Activated CD8-positive, alpha-beta memory T cell treated with anti-CD3 and anti-CD28 coated beads for 4 hours (primary cell): ENCODE results near the gene CLEC19A.

ENCODE experiments used
- DNase-seq, 2 donors: peaks; one replicate each; pipeline ENCODE4 v3.0.0-alpha.2; 2020; ENCODE audit warnings: low read depth in 2 of 2

Gene CLEC19A

GRCh38 chr16:19323596-19323995, 38.1 kb downstream of the CLEC19A start:
- no peak for DNase-seq

- no peak for DNase-seq
These were observed 42.8 kb downstream of the CLEC19A start for GRCh38 chr16:19328364-19328763.

- DNase-seq = no peak
These were observed 44.4 kb downstream of the CLEC19A start for GRCh38 chr16:19329932-19330331.

GRCh38 chr16:19330841-19331397, 45.4 kb downstream of the CLEC19A start:
- DNase-seq = no peak

- no peak for DNase-seq
These were observed 46.3 kb downstream of the CLEC19A start for GRCh38 chr16:19331794-19332193.

GRCh38 chr16:19338335-19338734, 52.8 kb downstream of the CLEC19A start:
- DNase-seq = no peak

GRCh38 chr16:19344224-19344801, 58.8 kb downstream of the CLEC19A start:
- DNase-seq = no peak

GRCh38 chr16:19344980-19345379, 59.4 kb downstream of the CLEC19A start:
- DNase-seq = no peak

GRCh38 chr16:19346335-19346922, 60.9 kb downstream of the CLEC19A start:
- DNase-seq = no peak

GRCh38 chr16:19348125-19348524, 62.6 kb downstream of the CLEC19A start:
- DNase-seq = no peak

GRCh38 chr16:19348578-19349315, 63.2 kb downstream of the CLEC19A start:
- no peak for DNase-seq

- no peak for DNase-seq
These were observed 68.8 kb downstream of the CLEC19A start for GRCh38 chr16:19354371-19354770.

- no peak for DNase-seq
These were observed 70.8 kb downstream of the CLEC19A start for GRCh38 chr16:19356024-19356952.

GRCh38 chr16:19359556-19359955, 74.0 kb downstream of the CLEC19A start:
- DNase-seq = no peak
